Omental fat pad (tissue), 4 donors: ENCODE results near the gene DOCK7. TPM values are rescaled to one million over a fixed set of nuclear protein-coding genes. Genes with fewer than 3 reads are reported as not detected.
"Not testable (repeated sequence)": the region's sequence is repeated elsewhere in the genome, so short reads cannot be mapped to it uniquely, and the experiment has no call there.

Experiments used
- ATAC-seq: fragments of 150-250 bp; one replicate; pipeline ENCODE4 v1.9.1; 2016; ENCODE audit warnings: mild to moderate bottlenecking, moderate library complexity; ENCODE audit not compliant: low FRiP score
- DNase-seq: peaks from one replicate; pipeline ENCODE4 v3.0.0-alpha.2; 2019; ENCODE audit warnings: low spot score
- total RNA-seq, 4 donors: library from RNA; depleted of rRNA; stranded (reverse); fragments of >200 nt; gene quantifications; one replicate each; pipeline ENCODE4 v1.1.0, GENCODE V29; 2016
- TF ChIP-seq, protein P1 (sequence below), 3 donors: fragments of 450-650 bp; IDR thresholded peaks; one replicate each; pipeline ENCODE4 v1.5.1; 2016 to 2017; ENCODE audit warnings: antibody characterized with exemption in 3 of 3, mild to moderate bottlenecking in 3 of 3, moderate library complexity in 2 of 3

Gene DOCK7
- total RNA-seq, 4 donors from 2014 or later = 29.1 to 55.2 (median 31.0) TPM

DNA sequence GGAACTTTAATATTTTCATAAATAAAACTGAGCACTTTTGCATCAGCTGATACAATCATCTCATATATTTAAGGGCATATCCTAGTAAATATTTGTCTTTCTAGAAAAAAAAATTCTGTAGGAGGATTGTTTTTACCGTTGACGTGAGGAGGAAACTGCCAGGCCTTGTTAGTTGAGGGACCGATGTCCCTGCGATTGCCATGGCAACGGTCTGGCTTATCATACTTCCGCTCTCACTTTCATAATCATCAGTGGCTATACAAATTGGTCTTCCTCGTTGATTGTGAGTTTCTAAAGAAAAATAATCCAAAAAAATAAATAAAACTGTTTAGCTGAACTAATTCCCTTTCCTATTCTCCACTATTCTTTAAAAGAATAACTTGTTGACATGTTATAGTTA is 160.2 kb downstream of the DOCK7 start:
- TF ChIP-seq, protein P1, sequence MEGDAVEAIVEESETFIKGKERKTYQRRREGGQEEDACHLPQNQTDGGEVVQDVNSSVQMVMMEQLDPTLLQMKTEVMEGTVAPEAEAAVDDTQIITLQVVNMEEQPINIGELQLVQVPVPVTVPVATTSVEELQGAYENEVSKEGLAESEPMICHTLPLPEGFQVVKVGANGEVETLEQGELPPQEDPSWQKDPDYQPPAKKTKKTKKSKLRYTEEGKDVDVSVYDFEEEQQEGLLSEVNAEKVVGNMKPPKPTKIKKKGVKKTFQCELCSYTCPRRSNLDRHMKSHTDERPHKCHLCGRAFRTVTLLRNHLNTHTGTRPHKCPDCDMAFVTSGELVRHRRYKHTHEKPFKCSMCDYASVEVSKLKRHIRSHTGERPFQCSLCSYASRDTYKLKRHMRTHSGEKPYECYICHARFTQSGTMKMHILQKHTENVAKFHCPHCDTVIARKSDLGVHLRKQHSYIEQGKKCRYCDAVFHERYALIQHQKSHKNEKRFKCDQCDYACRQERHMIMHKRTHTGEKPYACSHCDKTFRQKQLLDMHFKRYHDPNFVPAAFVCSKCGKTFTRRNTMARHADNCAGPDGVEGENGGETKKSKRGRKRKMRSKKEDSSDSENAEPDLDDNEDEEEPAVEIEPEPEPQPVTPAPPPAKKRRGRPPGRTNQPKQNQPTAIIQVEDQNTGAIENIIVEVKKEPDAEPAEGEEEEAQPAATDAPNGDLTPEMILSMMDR (IDR thresholded peaks at IDR 0.05) = no peak
- ATAC-seq (no peak), DNase-seq (no peak)

DNA sequence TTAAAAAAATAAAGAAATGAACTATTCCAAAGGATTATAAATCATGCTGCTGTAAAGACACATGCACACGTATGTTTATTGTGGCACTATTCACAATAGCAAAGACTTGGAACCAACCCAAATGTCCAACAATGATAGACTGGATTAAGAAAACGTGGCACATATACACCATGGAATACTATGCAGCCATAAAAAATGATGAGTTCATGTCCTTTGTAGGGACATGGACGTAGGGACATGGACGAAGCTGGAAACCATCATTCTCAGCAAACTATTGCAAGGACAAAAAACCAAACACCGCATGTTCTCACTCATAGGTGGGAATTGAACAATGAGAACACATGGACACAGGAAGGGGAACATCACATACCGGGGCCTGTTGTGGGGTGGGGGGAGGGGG is 160.8 kb downstream of the DOCK7 start:
- ATAC-seq, DNase-seq: not testable (repeated sequence)

DNA sequence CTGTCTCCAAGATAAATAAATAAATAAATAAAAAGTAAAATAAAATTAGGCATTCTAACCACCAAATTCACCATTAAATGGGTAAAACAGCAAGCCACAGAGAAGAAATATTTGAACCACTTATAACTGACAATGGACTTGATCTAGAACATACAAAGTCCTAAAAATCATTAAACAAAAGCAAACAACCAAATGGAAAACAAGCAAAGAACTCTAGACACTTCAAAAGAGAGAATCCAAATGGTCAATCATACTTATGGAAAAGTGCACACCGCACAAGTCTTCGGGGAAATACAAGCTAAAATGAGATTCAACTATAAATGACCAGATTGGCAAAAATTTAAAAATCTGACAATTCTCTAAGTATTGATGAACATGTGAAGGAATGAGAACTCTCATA is 164.3 kb downstream of the DOCK7 start:
- ATAC-seq (no peak), DNase-seq (no peak)
- TF ChIP-seq, protein P1 (IDR thresholded peaks at IDR 0.05) = no peak

DNA sequence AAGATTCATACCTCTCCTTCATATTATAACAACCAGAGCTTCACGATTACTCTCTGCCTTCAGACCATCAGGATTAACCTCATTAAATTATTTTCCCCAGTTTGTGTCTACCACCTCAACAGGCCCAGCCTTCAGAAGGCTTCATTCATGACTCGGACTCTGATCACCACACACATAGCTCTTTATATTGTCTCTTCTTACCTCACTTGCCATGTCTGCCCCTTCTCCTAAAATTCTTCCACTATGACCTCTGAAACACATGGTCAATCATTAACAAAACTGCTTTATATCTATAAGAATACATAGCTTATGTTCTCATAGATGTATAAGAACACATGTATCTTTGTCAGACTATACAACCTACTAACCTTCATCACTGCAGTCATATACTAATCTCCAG is 171.6 kb downstream of the DOCK7 start:
- DNase-seq = no peak
- ATAC-seq = no peak
- TF ChIP-seq, protein P1 (IDR thresholded peaks at IDR 0.05) = no peak

DNA sequence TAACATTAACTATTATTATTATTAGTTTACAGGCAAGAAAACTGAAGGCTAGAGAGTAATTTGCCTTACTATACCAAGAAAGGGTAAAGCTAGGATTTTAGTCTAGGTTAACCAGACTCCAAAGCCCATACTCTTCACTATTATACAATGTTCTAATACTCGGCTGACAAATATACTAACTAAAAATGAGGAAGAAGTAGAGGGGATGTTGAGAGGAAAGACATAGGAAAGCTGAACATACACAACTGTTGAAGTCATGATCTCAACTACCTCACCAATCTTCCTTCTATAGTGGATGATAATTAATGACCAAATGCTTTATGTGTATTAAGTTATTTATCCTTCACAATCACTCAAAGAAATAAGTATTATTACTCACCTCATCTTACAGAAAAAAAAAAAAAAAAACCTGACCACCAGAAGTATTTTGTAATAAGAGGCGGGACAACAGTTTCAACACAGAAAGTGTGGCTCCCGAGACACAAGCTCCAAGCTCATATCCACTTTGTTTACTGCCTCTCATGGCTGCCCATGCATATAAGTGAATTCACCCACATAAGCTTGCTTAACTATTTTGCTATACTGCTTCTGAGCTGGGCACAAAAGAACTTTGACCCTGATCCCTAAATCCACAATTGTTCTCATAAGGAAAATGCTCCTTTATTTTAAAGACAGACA is 173.3 kb downstream of the DOCK7 start:
- TF ChIP-seq, protein P1 (IDR thresholded peaks at IDR 0.05) = no peak
- no peak for ATAC-seq

DNA sequence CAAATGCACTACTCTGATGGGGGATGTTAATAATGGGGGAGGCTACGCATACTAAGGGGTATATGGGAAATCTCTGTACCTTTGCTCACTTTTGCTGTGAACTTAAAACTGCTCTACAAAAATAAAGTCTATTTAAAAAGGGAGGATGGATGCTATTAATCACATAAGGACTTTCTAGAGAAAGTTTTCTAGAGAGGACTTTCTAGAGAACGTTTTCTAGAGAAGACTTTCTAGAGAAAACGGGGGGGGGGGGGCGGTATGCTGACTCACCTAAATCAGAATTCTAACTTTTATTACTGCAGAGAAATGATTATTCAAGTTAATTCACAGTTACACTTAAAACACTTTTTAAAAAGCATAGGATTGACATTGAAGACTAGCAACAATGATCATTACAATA is 175.2 kb downstream of the DOCK7 start:
- DNase-seq (no peak), ATAC-seq (no peak)
- TF ChIP-seq, protein P1 (IDR thresholded peaks at IDR 0.05) = no peak

More for the DNA sequence above, 173.3 kb downstream of the DOCK7 start:
- DNase-seq = no peak

DNA sequence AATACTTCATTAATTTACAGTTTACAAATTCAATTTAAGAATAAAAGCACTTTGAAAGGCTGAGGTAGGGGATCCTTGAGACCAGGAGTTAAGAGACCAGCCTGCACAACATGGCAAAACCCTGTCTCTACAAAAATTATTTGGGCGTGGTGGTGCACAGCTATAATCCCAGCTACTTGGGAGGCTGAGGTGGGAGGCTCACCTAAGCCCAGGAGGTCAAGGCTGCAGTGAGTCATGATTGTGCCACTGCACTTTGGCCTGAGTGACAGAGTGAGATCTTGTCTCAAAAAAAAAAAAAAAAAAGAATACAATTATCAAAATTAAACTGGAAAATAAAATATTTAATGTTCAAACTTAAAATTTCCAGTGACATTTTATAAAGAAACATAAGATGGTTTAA is 179.2 kb downstream of the DOCK7 start:
- no peak for ATAC-seq
- TF ChIP-seq, protein P1 (IDR thresholded peaks at IDR 0.05) = no peak
- no peak for DNase-seq
